ENCODE data around the gene SEC61A2.
"Not testable (repeated sequence)": the region's sequence is repeated elsewhere in the genome, so short reads cannot be mapped to it uniquely, and the experiment has no call there.

The SEC61A2 gene

DNA sequence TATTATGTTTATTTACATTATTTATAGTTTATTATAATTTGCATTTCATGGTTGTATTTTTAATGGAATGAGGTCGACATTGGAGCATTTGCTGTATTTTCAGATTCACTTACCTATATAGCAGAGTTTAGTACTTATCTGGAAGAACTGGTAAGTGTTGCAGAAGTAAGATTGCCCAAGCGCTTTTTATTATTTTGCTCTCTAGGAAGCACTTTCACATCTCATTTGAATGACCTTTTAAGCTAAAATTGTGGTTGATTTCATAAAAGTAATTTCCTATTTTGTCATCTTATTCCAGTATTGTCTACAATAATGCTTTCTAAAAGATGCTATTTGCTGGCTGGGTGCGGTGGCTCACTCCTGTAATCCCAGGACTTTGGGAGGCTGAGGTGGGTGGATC is 28.6 kb downstream of the SEC61A2 start:
- TF ChIP-seq, protein P1, sequence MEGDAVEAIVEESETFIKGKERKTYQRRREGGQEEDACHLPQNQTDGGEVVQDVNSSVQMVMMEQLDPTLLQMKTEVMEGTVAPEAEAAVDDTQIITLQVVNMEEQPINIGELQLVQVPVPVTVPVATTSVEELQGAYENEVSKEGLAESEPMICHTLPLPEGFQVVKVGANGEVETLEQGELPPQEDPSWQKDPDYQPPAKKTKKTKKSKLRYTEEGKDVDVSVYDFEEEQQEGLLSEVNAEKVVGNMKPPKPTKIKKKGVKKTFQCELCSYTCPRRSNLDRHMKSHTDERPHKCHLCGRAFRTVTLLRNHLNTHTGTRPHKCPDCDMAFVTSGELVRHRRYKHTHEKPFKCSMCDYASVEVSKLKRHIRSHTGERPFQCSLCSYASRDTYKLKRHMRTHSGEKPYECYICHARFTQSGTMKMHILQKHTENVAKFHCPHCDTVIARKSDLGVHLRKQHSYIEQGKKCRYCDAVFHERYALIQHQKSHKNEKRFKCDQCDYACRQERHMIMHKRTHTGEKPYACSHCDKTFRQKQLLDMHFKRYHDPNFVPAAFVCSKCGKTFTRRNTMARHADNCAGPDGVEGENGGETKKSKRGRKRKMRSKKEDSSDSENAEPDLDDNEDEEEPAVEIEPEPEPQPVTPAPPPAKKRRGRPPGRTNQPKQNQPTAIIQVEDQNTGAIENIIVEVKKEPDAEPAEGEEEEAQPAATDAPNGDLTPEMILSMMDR (conservative IDR thresholded peaks at IDR 0.05; ENCODE audit: low read length): no peak

DNA sequence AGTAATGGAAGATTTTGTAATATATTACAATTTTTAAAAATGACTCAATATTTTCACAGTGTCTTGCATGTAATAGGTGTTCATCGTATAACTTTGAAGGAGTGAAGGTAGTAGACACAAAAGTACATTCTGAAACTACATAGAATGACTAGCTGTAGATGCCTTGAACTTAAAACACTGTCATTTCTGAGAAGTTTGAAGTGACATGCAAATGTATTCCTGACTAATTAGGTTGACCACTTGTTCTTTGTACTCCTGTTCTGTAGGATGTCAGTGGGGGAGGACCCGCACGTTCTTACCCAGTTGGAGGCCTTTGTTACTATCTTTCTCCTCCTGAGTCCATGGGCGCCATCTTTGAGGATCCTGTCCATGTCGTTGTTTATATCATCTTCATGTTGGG is 31.2 kb downstream of the SEC61A2 start:
- no peak for DNase-seq (ENCODE audit: low read depth)
- H3K4me3 ChIP-seq (ENCODE audit: low read length): no peak overlapping the region
- TF ChIP-seq, protein P1 (conservative IDR thresholded peaks at IDR 0.05; ENCODE audit: low read length): no peak

More for the DNA sequence above, 28.6 kb downstream of the SEC61A2 start:
- DNase-seq (ENCODE audit: low read depth): no peak
- no peak overlapping the region for H3K4me3 ChIP-seq (ENCODE audit: low read length)

DNA sequence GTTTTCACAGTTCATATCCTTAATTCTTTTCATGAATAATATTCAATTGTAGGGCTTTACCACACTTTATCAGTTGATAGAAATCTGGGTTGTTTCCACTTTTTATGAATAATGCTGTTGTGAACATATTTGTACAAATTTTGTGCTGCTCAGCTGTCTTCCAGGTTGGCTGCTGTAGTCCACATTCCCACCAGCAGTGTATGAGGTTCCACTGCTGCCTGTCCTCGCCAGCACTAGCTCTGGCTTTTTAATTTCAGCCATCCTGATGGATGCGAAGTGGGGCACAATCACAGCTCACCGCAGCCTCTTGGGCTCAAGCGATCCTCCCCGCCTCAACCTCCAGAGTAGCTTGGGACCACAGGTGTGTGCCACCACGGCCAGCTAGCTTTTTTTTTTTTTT is 33.5 kb downstream of the SEC61A2 start:
- TF ChIP-seq, protein P1 (conservative IDR thresholded peaks at IDR 0.05; ENCODE audit: low read length): no peak
- H3K4me3 ChIP-seq (ENCODE audit: low read length): no peak overlapping the region
- DNase-seq (ENCODE audit: low read depth): no peak

DNA sequence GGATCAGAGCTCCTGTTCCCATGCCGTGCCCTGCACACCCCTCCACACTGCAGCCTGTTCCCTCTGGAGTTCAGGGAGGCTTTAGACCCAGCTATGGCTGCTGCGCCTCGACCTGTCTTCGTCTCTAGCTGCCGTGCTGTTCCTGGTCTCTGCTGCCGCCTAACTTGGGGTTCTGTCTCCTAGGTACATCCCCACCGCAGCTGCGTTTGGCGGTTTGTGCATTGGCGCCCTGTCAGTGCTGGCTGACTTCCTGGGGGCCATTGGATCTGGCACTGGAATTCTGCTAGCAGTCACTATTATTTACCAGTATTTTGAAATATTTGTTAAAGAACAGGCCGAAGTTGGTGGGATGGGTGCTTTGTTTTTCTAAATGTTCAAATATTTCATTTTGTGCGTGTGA is 34.6 kb downstream of the SEC61A2 start:
- H3K4me3 ChIP-seq (ENCODE audit: low read length): no peak overlapping the region
- TF ChIP-seq, protein P1 (conservative IDR thresholded peaks at IDR 0.05; ENCODE audit: low read length): no peak
- DNase-seq (ENCODE audit: low read depth): no peak

DNA sequence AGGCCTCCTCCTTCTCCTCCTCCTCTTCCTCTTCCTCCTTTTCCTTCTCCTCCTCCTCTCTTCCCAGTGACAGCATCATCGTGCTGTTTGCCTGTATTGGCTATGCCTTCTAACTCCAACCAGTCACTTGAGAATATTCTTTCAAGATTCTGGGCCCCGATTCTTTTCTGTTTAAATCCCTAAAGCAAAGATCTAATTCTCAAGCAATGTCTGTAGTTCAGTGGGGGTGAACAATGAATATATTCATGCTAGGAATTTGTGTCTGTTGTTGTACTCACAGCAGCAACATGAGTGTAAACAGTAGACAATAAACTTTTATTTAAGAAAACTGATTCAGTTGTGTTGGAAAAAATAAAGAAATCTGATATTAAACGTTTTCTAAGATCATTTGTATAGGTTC is 35.6 kb downstream of the SEC61A2 start:
- no peak overlapping the region for H3K4me3 ChIP-seq (ENCODE audit: low read length)
- DNase-seq (ENCODE audit: low read depth): no peak
- TF ChIP-seq, protein P1 (conservative IDR thresholded peaks at IDR 0.05; ENCODE audit: low read length): no peak

DNA sequence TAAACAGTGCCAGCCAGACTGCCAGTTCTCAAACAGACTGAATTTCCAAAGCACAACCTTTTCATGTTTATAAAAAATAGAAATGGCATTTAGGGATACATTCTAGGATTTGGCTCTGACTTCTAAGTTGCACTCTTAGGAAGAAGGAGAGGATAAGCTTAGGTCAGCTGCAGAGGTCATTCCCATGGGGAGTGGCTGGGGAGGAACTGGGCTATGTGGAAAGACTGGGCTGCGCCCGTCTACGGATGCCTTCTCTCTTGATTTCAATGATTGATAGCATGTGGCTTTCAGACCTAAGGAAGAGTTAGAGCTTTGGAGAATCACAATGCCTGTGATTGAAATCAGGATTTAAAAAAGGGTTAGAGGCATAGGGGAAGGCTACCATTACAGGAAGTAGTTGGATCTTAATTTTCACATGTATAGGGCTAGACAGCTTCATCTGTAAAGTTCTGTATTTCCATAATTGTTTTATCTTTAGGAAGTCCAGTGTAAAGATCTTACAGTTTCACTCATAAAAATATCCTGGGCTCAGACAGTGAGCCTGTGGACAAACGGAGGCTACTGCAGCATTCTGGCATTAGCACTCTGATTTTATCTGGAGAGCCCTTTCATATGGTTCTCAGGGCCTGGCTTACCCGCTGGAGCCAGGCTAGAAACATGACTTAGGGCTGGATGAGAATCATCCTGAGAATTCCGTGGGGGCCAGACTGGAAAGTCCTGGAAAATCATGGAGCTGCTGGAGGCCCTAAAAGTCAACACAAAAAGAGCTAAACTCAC is 36.7 kb downstream of the SEC61A2 start:
- DNase-seq (ENCODE audit: low read depth): no peak
- no peak overlapping the region for H3K4me3 ChIP-seq (ENCODE audit: low read length)
- TF ChIP-seq, protein P1 (conservative IDR thresholded peaks at IDR 0.05; ENCODE audit: low read length): no peak

DNA sequence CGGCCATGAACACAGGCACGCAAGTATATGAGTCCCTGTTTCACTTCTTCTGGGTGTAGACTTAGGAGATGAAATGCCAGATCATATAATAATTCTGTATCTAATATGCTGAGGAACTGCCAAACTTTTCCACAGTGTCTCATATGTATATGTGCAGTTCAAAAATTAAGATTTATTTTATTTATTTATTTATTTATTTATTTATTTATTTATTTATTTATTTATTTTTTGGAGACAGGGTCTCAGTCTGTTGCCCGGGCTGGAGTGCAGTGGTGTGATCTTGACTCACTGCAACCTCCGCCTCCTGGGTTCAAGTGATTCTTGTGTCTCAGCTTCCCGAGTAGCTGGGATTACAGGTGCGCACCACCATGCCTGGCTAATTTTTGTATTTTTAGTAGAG is 42.0 kb downstream of the SEC61A2 start:
- H3K4me3 ChIP-seq (ENCODE audit: low read length); DNase-seq (ENCODE audit: low read depth): not testable (repeated sequence)
